Sigmoid colon (tissue), 7 donors: ENCODE results near the gene FBXL19. TPM values are rescaled to one million over a fixed set of nuclear protein-coding genes. Genes with fewer than 3 reads are reported as not detected.

Source experiments
- DNase-seq: peaks from one replicate; pipeline ENCODE4 v3.0.0-alpha.2; 2019
- H3K27ac ChIP-seq, 4 donors: fragments of 200-600 bp; sonication (generic); one replicate each; pipeline ENCODE4 v1.5.1; 2016 to 2019; ENCODE audit warnings: mild to moderate bottlenecking in 1 of 4
- H3K27me3 ChIP-seq, 3 donors: fragments of 200-600 bp; sonication (generic); one replicate each; pipeline ENCODE4 v1.5.1; 2019; ENCODE audit warnings: mild to moderate bottlenecking in 1 of 3
- H3K36me3 ChIP-seq, 4 donors: fragments of 200-600 bp; sonication (generic); one replicate each; pipeline ENCODE4 v1.5.1; 2016 to 2019
- H3K4me1 ChIP-seq, 4 donors: fragments of 200-600 bp; sonication (generic); one replicate each; pipeline ENCODE4 v1.5.1; 2017 to 2019
- H3K4me3 ChIP-seq, 4 donors: fragments of 200-600 bp; sonication (generic); one replicate each; pipeline ENCODE4 v1.5.1; 2017 to 2019; ENCODE audit warnings: mild to moderate bottlenecking in 2 of 4, moderate library complexity in 1 of 4
- H3K9me3 ChIP-seq, 4 donors: fragments of 200-600 bp in 3 of 4; sonication (generic) in 3 of 4; one replicate each; pipeline versions ENCODE4 v1.5.1 to v1.6.1; 2013 to 2019
- CTCF ChIP-seq, 4 experiments: fragments of 450-650 bp in 3 of 4; fragments of 200-600 bp in 1 of 4; IDR thresholded peaks; one replicate each; pipeline ENCODE4 v1.5.1; 2016 to 2019; ENCODE audit warnings: antibody characterized with exemption in 4 of 4, mild to moderate bottlenecking in 3 of 4, moderate library complexity in 2 of 4
- EP300 ChIP-seq, 4 donors: sonication (generic); formaldehyde crosslinking; IDR thresholded peaks; one replicate each; pipeline ENCODE4 v1.6.1; 2017; ENCODE audit warnings: antibody characterized with exemption in 4 of 4
- POLR2A ChIP-seq, 2 donors: fragments of 450-650 bp; IDR thresholded peaks; one replicate each; pipeline ENCODE4 v1.6.1; 2016; ENCODE audit warnings: antibody characterized with exemption in 2 of 2, mild to moderate bottlenecking in 2 of 2, moderate library complexity in 2 of 2
- POLR2AphosphoS5 ChIP-seq, 4 donors: sonication (generic); formaldehyde crosslinking; IDR thresholded peaks; one replicate each; pipeline ENCODE4 v1.6.1; 2017; ENCODE audit warnings: antibody characterized with exemption in 4 of 4
- WGBS, 2 donors: extraction: QIAGEN DNeasy Blood & Tissue Kit; methylation state at CpG; one replicate each; pipeline ENCODE4 v1.1.7; 2013; 5-methylcytosine and 5-hydroxymethylcytosine counted together
- intact Hi-C: fragments of 100-400 bp; cut with DNase I; formaldehyde crosslinking; loops from one replicate; pipeline ENCODE4 v1.15.1; 2023
- polyA plus RNA-seq, 3 donors: library from polyadenylated mRNA; stranded (reverse); fragments of 200-250 nt; gene quantifications; one replicate each; pipeline ENCODE4 v1.2.3, GENCODE V29; 2013
- total RNA-seq, 4 donors: library from RNA; depleted of rRNA; stranded (reverse); fragments of >200 nt; gene quantifications; one replicate each; pipeline ENCODE4 v1.1.0, GENCODE V29; 2016
- donor health status: healthy with polysubstance abuse.
- donor health status: Bipolar disorder and iron deficiency.
- donor health status: healthy.

Gene FBXL19
- total and polyA plus RNA-seq, 7 donors, result 3.0 to 32.7 (median 10.3) TPM

GRCh38 chr16:30914830-30915229, 8.5 kb upstream of the FBXL19 start:
- intact Hi-C loops, result no loop called here

GRCh38 chr16:30918614-30919013, 4.8 kb upstream of the FBXL19 start:
- Histone ChIP-seq H3K9me3 (no peaks in the 10 kb centered on the region), H3K4me1 (peaks cover 0 to 11% (median 10%) of the 10 kb centered on the region in 4 donors), H3K36me3 (no peaks in the 10 kb centered on the region), H3K27ac (no peak overlapping the region), H3K4me3 (no peak overlapping the region), H3K27me3 (no peaks in the 10 kb centered on the region)
- 55 to 86% methylated on average over 1 of the region's 1 CpG for WGBS, 2 donors
- TF ChIP-seq POLR2A (IDR thresholded peaks at IDR 0.05), result no peak
- no peak for TF ChIP-seq CTCF (IDR thresholded peaks at IDR 0.05)
- no peak for TF ChIP-seq EP300 (IDR thresholded peaks at IDR 0.05)
- no peak for TF ChIP-seq POLR2AphosphoS5 (IDR thresholded peaks at IDR 0.05)
- no peak for DNase-seq
- intact Hi-C loops, result no loop called here

More at GRCh38 chr16:30914830-30915229, 8.5 kb upstream of the FBXL19 start:
- no peaks in the 10 kb centered on the region for H3K4me1 ChIP-seq
- 83 to 93% methylated on average over 3 of the region's 3 CpGs for WGBS, 2 donors
- TF ChIP-seq POLR2A (IDR thresholded peaks at IDR 0.05) (no peak), EP300 (IDR thresholded peaks at IDR 0.05) (no peak), CTCF (IDR thresholded peaks at IDR 0.05) (no peak), POLR2AphosphoS5 (IDR thresholded peaks at IDR 0.05) (no peak)
- H3K9me3 ChIP-seq, result no peaks in the 10 kb centered on the region
- no peak overlapping the region for H3K27ac ChIP-seq
- H3K36me3 ChIP-seq, result no peaks in the 10 kb centered on the region
- no peak overlapping the region for H3K4me3 ChIP-seq
- DNase-seq, result no peak
- H3K27me3 ChIP-seq, result no peaks in the 10 kb centered on the region

GRCh38 chr16:30920891-30921290, 2.5 kb upstream of the FBXL19 start:
- Histone ChIP-seq H3K27me3 (no peaks in the 10 kb centered on the region), H3K4me3 (no peak overlapping the region), H3K27ac (peak overlapping the region; percentile 87 to 95 (median 91)), H3K4me1 (peaks cover 0 to 31% (median 28%) of the 10 kb centered on the region in 4 donors), H3K9me3 (no peaks in the 10 kb centered on the region), H3K36me3 (no peaks in the 10 kb centered on the region)
- no peak for DNase-seq
- 74 to 91% methylated on average over 2 of the region's 2 CpGs for WGBS, 2 donors
- intact Hi-C loops, result loop anchor here (1.0 to 10.0 kb wide), 3 partner anchors 47 to 266 kb away; partner anchors contain the start of genes FBRS and PRR14
- TF ChIP-seq POLR2AphosphoS5 (IDR thresholded peaks at IDR 0.05) (no peak), EP300 (IDR thresholded peaks at IDR 0.05) (no peak), CTCF (IDR thresholded peaks at IDR 0.05) (no peak), POLR2A (IDR thresholded peaks at IDR 0.05) (no peak)

- TF ChIP-seq CTCF (IDR thresholded peaks at IDR 0.05) (peak in 1 of 4 experiments; percentile 89), POLR2AphosphoS5 (IDR thresholded peaks at IDR 0.05) (no peak)
- H3K4me1 ChIP-seq, result peaks cover 0 to 31% (median 28%) of the 10 kb centered on the region in 4 donors
- no peak for DNase-seq
- intact Hi-C loops, result loop anchor here (1.0 to 10.0 kb wide), 3 partner anchors 47 to 267 kb away; partner anchors contain the start of genes FBRS and PRR14
- H3K27ac ChIP-seq, result peak overlapping the region; percentile 87 to 95 (median 91)
- peak overlapping the region; percentile 52 to 90 (median 70) for H3K4me3 ChIP-seq
- H3K9me3 ChIP-seq, result no peaks in the 10 kb centered on the region
- H3K27me3 ChIP-seq, result no peaks in the 10 kb centered on the region
- WGBS, 2 donors, result 24 to 28% methylated on average over 6 of the region's 6 CpGs
- H3K36me3 ChIP-seq, result no peaks in the 10 kb centered on the region
Measured at GRCh38 chr16:30921459-30921747, 2.0 kb upstream of the FBXL19 start.
